Ovary (tissue), 9 donors: Measurements from ENCODE around the gene ZKSCAN5. TPM values are rescaled to one million over a fixed set of nuclear protein-coding genes. Genes with fewer than 3 reads are reported as not detected.

Source experiments
- DNase-seq, 5 donors: peaks; one replicate each; pipeline ENCODE4 v3.0.0-alpha.2; 2019 to 2020
- H3K27ac ChIP-seq, 2 donors: fragments of 200-600 bp; one replicate each; pipeline versions ENCODE4 v1.5.1 to v1.8.0; 2019 to 2022
- H3K27me3 ChIP-seq: fragments of 200-600 bp; one replicate; pipeline ENCODE4 v1.8.0; 2022
- H3K36me3 ChIP-seq: fragments of 200-600 bp; sonication (generic); one replicate; pipeline ENCODE4 v1.5.1; 2019
- H3K4me1 ChIP-seq: one replicate; pipeline ENCODE4 v1.8.1; 2013; ENCODE audit warnings: mild to moderate bottlenecking, moderate library complexity; ENCODE audit not compliant: insufficient read depth
- H3K4me3 ChIP-seq: fragments of 200-600 bp; sonication (generic); one replicate; pipeline ENCODE4 v1.5.1; 2017
- H3K9me3 ChIP-seq, 2 donors: fragments of 200-600 bp in 1 of 2; sonication (generic) in 1 of 2; one replicate each; pipeline versions ENCODE4 v1.5.1 to v1.8.1; 2013 to 2019; ENCODE audit warnings: mild to moderate bottlenecking in 1 of 2, moderate library complexity in 1 of 2
- EP300 ChIP-seq: sonication (generic); formaldehyde crosslinking; IDR thresholded peaks from one replicate; pipeline ENCODE4 v1.6.1; 2017; ENCODE audit warnings: antibody characterized with exemption
- POLR2A ChIP-seq: fragments of 450-650 bp; IDR thresholded peaks from one replicate; pipeline ENCODE4 v1.6.1; 2017; ENCODE audit warnings: antibody characterized with exemption, mild to moderate bottlenecking, moderate library complexity
- WGBS, 3 donors: extraction: QIAGEN DNeasy Blood & Tissue Kit in 1 of 3; methylation state at CpG; one replicate each; pipeline versions ENCODE4 v1.1.5 to v1.1.7; 2013 to 2017; 5-methylcytosine and 5-hydroxymethylcytosine counted together
- intact Hi-C, 4 donors: fragments of 100-400 bp; cut with DNase I; formaldehyde crosslinking; loops; one replicate each; pipeline versions ENCODE4 v1.11.0 to v1.15.1; 2022 to 2023
- polyA plus RNA-seq, 2 donors: library from polyadenylated mRNA; stranded (reverse); fragments of 200-250 nt in 1 of 2; fragments of 350-450 nt in 1 of 2; fragmentation: Illumina TruSeq in 1 of 2; extraction: RNeasy Lipid Tissue Mini Kit (QIAGEN cat#74804) in 1 of 2; gene quantifications; one replicate each; pipeline ENCODE4 v1.2.3, GENCODE V29; 2013 to 2014
- total RNA-seq, 7 donors: library from RNA; depleted of rRNA in 2 of 7; stranded (reverse); fragments of >200 nt in 2 of 7; fragmentation: NEBNext Ultra II Directional in 3 of 7; extraction: Animal tissue kit (Norgen Biotek cat#: 25700) in 3 of 7; gene quantifications; one replicate each; pipeline versions ENCODE4 v1.1.0 to v1.2.4, GENCODE V29; 2016 to 2023
- TF ChIP-seq, protein P1 (sequence below), 3 donors: fragments of 450-650 bp in 2 of 3; fragments of 200-600 bp in 1 of 3; IDR thresholded peaks; one replicate each; pipeline versions ENCODE4 v1.5.1 to v1.8.0; 2016 to 2022; ENCODE audit warnings: antibody characterized with exemption in 3 of 3, mild to moderate bottlenecking in 1 of 3
- donor health status: DM: no; HTN: no; CAD: no; lungs with moderate emphysema.
- donor health status: DM: no; HTN: no; CAD: no.
- donor health status: Bipolar disorder and iron deficiency.
- donor health status: DM: yes; HTN: yes; CAD: no.
- donor health status: DM: no; HTN: no; CAD: no.
- donor health status: DM: yes; HTN: yes; CAD: no.

The ZKSCAN5 gene
- total and polyA plus RNA-seq, 9 donors = 5.2 to 12.1 (median 8.6) TPM

DNA sequence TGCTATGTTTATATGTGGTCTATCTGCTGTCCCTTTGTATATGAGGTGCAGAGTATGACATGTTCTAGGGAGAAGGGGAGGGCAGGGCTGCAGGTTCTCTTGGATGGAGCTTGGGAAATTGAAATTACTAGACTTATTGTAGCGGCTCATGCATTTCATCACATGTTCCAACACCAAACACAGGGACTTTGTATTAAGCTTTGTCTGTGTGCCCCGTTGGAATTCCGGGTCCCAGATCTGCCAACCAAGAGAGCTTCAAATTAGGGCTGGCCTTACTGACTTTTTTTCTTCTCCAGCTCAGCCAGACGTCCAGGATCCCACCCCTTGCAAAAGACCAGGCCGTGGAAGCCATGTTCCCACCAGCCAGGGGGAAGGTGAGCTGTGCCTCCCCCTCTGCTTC is 28.4 kb upstream of the ZKSCAN5 start:
- Histone ChIP-seq H3K27me3 (no peaks in the 10 kb centered on the region), H3K27ac (no peak overlapping the region), H3K4me3 (no peak overlapping the region), H3K9me3 (no peaks in the 10 kb centered on the region), H3K36me3 (no peaks in the 10 kb centered on the region), H3K4me1 (peaks cover 6% of the 10 kb centered on the region)
- TF ChIP-seq, protein P1, sequence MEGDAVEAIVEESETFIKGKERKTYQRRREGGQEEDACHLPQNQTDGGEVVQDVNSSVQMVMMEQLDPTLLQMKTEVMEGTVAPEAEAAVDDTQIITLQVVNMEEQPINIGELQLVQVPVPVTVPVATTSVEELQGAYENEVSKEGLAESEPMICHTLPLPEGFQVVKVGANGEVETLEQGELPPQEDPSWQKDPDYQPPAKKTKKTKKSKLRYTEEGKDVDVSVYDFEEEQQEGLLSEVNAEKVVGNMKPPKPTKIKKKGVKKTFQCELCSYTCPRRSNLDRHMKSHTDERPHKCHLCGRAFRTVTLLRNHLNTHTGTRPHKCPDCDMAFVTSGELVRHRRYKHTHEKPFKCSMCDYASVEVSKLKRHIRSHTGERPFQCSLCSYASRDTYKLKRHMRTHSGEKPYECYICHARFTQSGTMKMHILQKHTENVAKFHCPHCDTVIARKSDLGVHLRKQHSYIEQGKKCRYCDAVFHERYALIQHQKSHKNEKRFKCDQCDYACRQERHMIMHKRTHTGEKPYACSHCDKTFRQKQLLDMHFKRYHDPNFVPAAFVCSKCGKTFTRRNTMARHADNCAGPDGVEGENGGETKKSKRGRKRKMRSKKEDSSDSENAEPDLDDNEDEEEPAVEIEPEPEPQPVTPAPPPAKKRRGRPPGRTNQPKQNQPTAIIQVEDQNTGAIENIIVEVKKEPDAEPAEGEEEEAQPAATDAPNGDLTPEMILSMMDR (IDR thresholded peaks at IDR 0.05) = no peak
- 80 to 85% (median 82%) methylated on average over 5 of the region's 5 CpGs for WGBS, 3 donors
- DNase-seq = no peak
- intact Hi-C loops = no loop called here

DNA sequence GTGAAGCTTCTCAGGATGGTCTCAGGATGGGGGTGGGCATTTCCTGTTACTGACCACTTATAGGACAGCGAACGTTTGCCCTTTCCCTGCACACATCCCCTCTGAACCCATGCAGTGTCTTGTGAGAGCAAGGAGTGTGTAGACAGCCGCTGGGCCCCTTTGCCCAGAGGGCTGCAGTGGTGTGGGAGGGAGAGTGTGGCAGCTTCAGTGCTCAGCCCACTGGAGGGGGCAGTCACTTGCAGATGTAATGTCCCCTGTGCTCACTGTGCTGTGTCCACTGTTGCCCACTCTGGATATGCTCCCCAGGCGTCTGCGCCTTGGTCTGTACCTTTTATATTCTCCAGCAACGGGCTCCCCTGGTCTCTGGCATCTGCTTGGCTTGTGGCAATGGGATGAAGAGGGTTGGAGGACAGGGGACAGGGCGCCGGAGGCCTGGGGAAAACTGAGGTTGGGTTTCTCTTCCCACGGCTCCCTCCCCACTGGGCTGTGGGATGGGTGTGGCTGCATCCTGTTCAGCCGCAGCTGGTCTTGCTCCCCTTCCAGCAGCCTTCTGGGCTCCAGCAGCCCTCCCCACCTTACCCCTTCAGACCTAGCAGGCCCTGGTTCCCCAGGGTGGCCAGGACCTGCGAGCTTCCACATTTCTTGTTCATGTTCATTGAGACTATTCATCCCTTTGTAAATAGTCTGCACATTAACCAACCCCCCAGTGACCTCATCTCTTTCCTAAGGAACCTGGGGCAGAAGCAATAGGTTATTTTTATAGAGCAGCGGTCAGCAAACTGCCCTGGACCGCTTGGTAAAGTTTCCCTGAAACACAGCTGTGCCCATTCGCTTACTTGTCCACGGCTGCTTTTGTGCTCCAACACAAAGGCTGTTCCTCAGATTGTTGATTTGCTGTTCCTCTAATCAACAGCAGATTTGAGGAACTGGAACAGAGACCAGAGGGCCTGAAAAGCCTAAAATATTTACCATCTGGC is 25.7 kb upstream of the ZKSCAN5 start:
- no peaks in the 10 kb centered on the region for H3K27me3 ChIP-seq
- peaks cover 1% of the 10 kb centered on the region for H3K4me1 ChIP-seq
- no peak for DNase-seq
- H3K9me3 ChIP-seq = no peaks in the 10 kb centered on the region
- WGBS, 3 donors = 75 to 85% (median 80%) methylated on average over 15 of the region's 15 CpGs
- intact Hi-C loops = no loop called here
- no peaks in the 10 kb centered on the region for H3K36me3 ChIP-seq
- no peak for TF ChIP-seq POLR2A
- TF ChIP-seq, protein P1 (IDR thresholded peaks at IDR 0.05) = no peak
- TF ChIP-seq EP300 = no peak
- no peak overlapping the region for H3K27ac ChIP-seq
- H3K4me3 ChIP-seq = no peak overlapping the region

DNA sequence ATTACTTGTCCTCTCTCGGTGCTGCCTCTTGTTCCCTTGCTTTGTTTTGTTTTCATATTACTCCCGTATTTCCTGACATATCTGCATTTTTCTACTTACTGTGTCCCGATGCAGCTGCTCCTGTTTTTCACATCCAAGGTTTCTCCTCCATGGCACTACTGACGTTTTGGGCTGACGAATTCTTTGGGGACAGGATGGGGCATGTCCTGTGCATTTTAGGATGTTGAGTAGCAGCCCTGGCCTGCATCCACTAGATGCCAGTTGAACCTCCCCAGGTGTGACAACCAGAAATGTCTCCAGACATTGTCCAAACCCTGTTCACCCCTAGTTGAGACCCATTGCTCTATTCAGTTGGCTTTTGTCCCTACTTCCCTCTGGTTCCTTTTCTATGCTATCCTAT is 19.4 kb upstream of the ZKSCAN5 start:
- Histone ChIP-seq H3K27ac (no peak overlapping the region), H3K9me3 (no peaks in the 10 kb centered on the region), H3K27me3 (no peaks in the 10 kb centered on the region), H3K4me1 (no peaks in the 10 kb centered on the region), H3K4me3 (no peak overlapping the region), H3K36me3 (no peaks in the 10 kb centered on the region)
- intact Hi-C loops = no loop called here
- 73 to 79% (median 78%) methylated on average over 5 of the region's 5 CpGs for WGBS, 3 donors
- TF ChIP-seq EP300 = no peak
- TF ChIP-seq, protein P1 (IDR thresholded peaks at IDR 0.05) = no peak
- TF ChIP-seq POLR2A = no peak
- no peak for DNase-seq

DNA sequence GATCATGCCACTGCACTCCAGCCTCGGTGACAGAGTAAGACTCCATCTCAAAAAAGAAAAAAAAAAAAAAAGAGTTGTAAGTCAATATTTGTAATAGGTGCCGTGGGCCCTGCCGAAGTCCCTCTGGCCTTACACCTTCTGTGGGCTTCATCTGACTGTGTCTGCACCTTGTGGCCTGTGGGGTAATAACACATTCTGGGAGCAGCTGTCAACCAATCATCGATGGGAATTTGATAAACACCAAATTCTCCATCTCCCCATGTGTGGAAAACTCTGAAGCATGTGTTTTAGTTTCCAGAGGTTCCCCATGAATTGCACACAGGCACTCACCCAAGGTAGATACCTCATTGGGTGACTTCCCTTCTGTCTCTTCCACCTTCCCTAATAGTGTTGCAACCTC is 15.2 kb upstream of the ZKSCAN5 start:
- Histone ChIP-seq H3K27me3 (no peaks in the 10 kb centered on the region), H3K36me3 (peaks cover 2% of the 10 kb centered on the region), H3K27ac (no peak overlapping the region), H3K9me3 (peaks cover 0 to 10% of the 10 kb centered on the region in 2 donors), H3K4me3 (no peak overlapping the region), H3K4me1 (no peaks in the 10 kb centered on the region)
- intact Hi-C loops = no loop called here
- DNase-seq = no peak
- TF ChIP-seq EP300 = no peak
- TF ChIP-seq, protein P1 (IDR thresholded peaks at IDR 0.05) = no peak
- TF ChIP-seq POLR2A = no peak
- WGBS, 3 donors = 89 to 94% (median 90%) methylated on average over 4 of the region's 4 CpGs
